HCEC 1CT (cell line): Measurements from ENCODE around the gene MYL2.
A peak's percentile ranks its signal among the peaks of the same experiment; 100 is the strongest.
"Not testable (repeated sequence)": the region's sequence is repeated elsewhere in the genome, so short reads cannot be mapped to it uniquely, and the experiment has no call there.

Experiments
- DNase-seq: peaks from one replicate; pipeline ENCODE4 v3.0.0-alpha.2; 2017

MYL2 gene

GRCh38 chr12:110920324-110920910 is at the start of gene MYL2:
Gene MYL2 (minus strand): TSS chr12:110920579. CDS start chr12:110920529, 50 bp downstream.
- no peak for DNase-seq

- no peak for DNase-seq
These were observed 45.8 kb upstream of the MYL2 start for GRCh38 chr12:110966081-110966760.

GRCh38 chr12:110965574-110965973 is 45.2 kb upstream of the MYL2 start:
- no peak for DNase-seq

- DNase-seq: no peak
These were observed 40.4 kb upstream of the MYL2 start for GRCh38 chr12:110960795-110961194.

- no peak for DNase-seq
These were observed 37.3 kb upstream of the MYL2 start for GRCh38 chr12:110957652-110958051.

- DNase-seq: no peak
These were observed 36.8 kb upstream of the MYL2 start for GRCh38 chr12:110957159-110957558.

- not testable (repeated sequence) for DNase-seq
These were observed 30.5 kb upstream of the MYL2 start for GRCh38 chr12:110950867-110951266.

GRCh38 chr12:110950466-110950865 is 30.1 kb upstream of the MYL2 start:
- DNase-seq: not testable (repeated sequence)

- no peak for DNase-seq
These were observed 27.7 kb upstream of the MYL2 start for GRCh38 chr12:110948041-110948440.

GRCh38 chr12:110943373-110943772 is 23.0 kb upstream of the MYL2 start:
- no peak for DNase-seq

GRCh38 chr12:110941391-110941790 is 21.0 kb upstream of the MYL2 start:
- DNase-seq: no peak

- DNase-seq: no peak
These were observed 20.6 kb upstream of the MYL2 start for GRCh38 chr12:110940933-110941332.

- no peak for DNase-seq
These were observed 19.9 kb upstream of the MYL2 start for GRCh38 chr12:110940296-110940695.

- DNase-seq: peak; percentile 15
These were observed 16.8 kb upstream of the MYL2 start for GRCh38 chr12:110937104-110937641.

- DNase-seq: no peak
These were observed 16.2 kb upstream of the MYL2 start for GRCh38 chr12:110936367-110937103.

- DNase-seq: no peak
These were observed 15.2 kb upstream of the MYL2 start for GRCh38 chr12:110935588-110935987.

- no peak for DNase-seq
These were observed 13.9 kb upstream of the MYL2 start for GRCh38 chr12:110934093-110934852.

- no peak for DNase-seq
These were observed 13.1 kb upstream of the MYL2 start for GRCh38 chr12:110933326-110933974.

- DNase-seq: no peak
These were observed 11.7 kb upstream of the MYL2 start for GRCh38 chr12:110932046-110932445.

- no peak for DNase-seq
These were observed 10.9 kb upstream of the MYL2 start for GRCh38 chr12:110931315-110931728.

GRCh38 chr12:110930348-110931314 is 10.3 kb upstream of the MYL2 start:
- DNase-seq: no peak
